ENCODE measurements around the gene PIGR. TPM values are rescaled to one million over a fixed set of nuclear protein-coding genes. Genes with fewer than 3 reads are reported as not detected.

Gene PIGR
- total and polyA plus RNA-seq, 2 donors from 2014 or later: 187 to 841 TPM

DNA sequence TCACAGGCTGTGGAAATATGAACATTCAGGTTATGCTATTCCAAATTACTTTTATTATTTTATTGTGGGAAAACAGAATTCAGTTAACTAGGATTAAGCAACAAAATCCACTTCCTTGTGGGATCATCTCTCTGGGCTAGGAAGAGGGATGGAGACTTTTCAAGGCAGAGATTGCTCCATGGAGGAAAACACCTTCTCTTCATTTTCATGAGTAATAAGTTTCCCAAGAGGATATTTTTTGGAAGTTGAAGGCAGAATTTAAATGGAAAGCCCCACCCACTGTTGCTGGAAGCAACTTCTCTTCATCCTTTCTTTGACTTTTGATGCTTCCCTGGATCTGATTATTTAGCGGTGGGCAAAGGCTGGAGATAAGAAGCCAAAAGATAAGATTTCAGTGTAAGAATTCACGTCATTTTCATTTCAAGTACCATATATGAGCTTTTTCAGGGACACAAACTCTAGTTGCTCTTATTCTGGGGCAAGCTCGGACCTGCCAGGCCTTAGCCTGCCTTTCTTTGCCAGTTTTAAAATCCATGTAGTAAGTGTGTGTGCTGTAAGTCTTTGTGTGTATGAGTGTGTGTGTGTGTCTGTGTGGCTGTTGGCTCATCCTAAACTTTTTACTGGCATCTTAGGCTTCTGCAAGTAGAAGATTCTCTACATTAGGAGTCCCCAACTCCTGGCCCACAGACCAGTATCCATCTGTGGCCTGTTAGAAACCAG lies 60.8 kb downstream of the PIGR start:
- FAIRE-seq: no peak
- H3K36me3 ChIP-seq (ENCODE audit: control insufficient read depth in 2 of 3, insufficient read depth in 3 of 3, low read length in 3 of 3): no peaks in the 10 kb centered on the region
- DNase-seq: no peak
- no peak overlapping the region for H3K27ac ChIP-seq (ENCODE audit: low read depth in 2 of 2, low read length in 2 of 2)
- peaks cover 0 to 3% (median 0%) of the 10 kb centered on the region in 3 donors for H3K4me1 ChIP-seq (ENCODE audit: control insufficient read depth in 2 of 3, insufficient read depth in 2 of 3, low read depth in 1 of 3, low read length in 3 of 3)
- TF ChIP-seq, protein P1, sequence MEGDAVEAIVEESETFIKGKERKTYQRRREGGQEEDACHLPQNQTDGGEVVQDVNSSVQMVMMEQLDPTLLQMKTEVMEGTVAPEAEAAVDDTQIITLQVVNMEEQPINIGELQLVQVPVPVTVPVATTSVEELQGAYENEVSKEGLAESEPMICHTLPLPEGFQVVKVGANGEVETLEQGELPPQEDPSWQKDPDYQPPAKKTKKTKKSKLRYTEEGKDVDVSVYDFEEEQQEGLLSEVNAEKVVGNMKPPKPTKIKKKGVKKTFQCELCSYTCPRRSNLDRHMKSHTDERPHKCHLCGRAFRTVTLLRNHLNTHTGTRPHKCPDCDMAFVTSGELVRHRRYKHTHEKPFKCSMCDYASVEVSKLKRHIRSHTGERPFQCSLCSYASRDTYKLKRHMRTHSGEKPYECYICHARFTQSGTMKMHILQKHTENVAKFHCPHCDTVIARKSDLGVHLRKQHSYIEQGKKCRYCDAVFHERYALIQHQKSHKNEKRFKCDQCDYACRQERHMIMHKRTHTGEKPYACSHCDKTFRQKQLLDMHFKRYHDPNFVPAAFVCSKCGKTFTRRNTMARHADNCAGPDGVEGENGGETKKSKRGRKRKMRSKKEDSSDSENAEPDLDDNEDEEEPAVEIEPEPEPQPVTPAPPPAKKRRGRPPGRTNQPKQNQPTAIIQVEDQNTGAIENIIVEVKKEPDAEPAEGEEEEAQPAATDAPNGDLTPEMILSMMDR (IDR thresholded peaks at IDR 0.05; ENCODE audit: borderline replicate concordance, extremely low read depth, insufficient read depth): no peak
- H3K9ac ChIP-seq (ENCODE audit: low read length in 3 of 3): no peak overlapping the region
- no peaks in the 10 kb centered on the region for H3K27me3 ChIP-seq (ENCODE audit: control insufficient read depth, insufficient read depth, low read length)
- intact Hi-C loops (cut with DNase I): no loop called here
- H3K4me3 ChIP-seq (ENCODE audit: low read length in 3 of 3): no peak overlapping the region
- peaks cover 0 to 2% (median 0%) of the 10 kb centered on the region in 3 donors for H3K9me3 ChIP-seq (ENCODE audit: control insufficient read depth in 2 of 3, insufficient read depth in 1 of 3, low read length in 3 of 3)

GRCh38 chr1:206883876-206884275 lies 62.4 kb downstream of the PIGR start:
- no peaks in the 10 kb centered on the region for H3K4me1 ChIP-seq (ENCODE audit: control insufficient read depth in 2 of 3, insufficient read depth in 2 of 3, low read depth in 1 of 3, low read length in 3 of 3)
- no peaks in the 10 kb centered on the region for H3K27me3 ChIP-seq (ENCODE audit: control insufficient read depth, insufficient read depth, low read length)
- intact Hi-C loops (cut with DNase I): no loop called here
- no peak overlapping the region for H3K4me3 ChIP-seq (ENCODE audit: low read length in 3 of 3)
- H3K9me3 ChIP-seq (ENCODE audit: control insufficient read depth in 2 of 3, insufficient read depth in 1 of 3, low read length in 3 of 3): peaks cover 0 to 2% (median 0%) of the 10 kb centered on the region in 3 donors
- H3K27ac ChIP-seq (ENCODE audit: low read depth in 2 of 2, low read length in 2 of 2): no peak overlapping the region
- no peak overlapping the region for H3K9ac ChIP-seq (ENCODE audit: low read length in 3 of 3)
- TF ChIP-seq, protein P1 (IDR thresholded peaks at IDR 0.05; ENCODE audit: borderline replicate concordance, extremely low read depth, insufficient read depth): no peak
- H3K36me3 ChIP-seq (ENCODE audit: control insufficient read depth in 2 of 3, insufficient read depth in 3 of 3, low read length in 3 of 3): no peaks in the 10 kb centered on the region
- DNase-seq (no peak), FAIRE-seq (no peak)

DNA sequence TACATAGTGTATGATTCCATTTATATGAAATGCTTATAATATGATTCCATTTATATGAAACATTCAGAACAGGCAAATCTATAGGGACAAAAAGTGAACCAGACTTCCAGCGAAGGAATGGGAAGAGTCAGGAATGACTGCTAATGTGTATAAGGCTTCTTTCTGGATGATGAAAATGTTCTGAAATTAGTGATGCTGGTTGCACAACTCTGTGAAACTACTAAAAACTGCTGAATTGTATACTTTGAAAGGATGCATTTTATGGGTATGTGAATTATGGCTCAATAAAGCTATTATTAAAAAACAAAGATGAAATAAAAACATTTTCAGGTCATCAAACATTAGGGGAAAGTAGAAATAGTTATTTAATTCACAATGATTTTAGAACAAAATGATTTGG lies 63.1 kb downstream of the PIGR start:
- H3K4me3 ChIP-seq (ENCODE audit: low read length in 3 of 3): no peak overlapping the region
- DNase-seq: no peak
- H3K9me3 ChIP-seq (ENCODE audit: control insufficient read depth in 2 of 3, insufficient read depth in 1 of 3, low read length in 3 of 3): peaks cover 0 to 8% (median 0%) of the 10 kb centered on the region in 3 donors
- H3K36me3 ChIP-seq (ENCODE audit: control insufficient read depth in 2 of 3, insufficient read depth in 3 of 3, low read length in 3 of 3): no peaks in the 10 kb centered on the region
- FAIRE-seq: peak; percentile 25
- no peaks in the 10 kb centered on the region for H3K27me3 ChIP-seq (ENCODE audit: control insufficient read depth, insufficient read depth, low read length)
- intact Hi-C loops (cut with DNase I): no loop called here
- H3K4me1 ChIP-seq (ENCODE audit: control insufficient read depth in 2 of 3, insufficient read depth in 2 of 3, low read depth in 1 of 3, low read length in 3 of 3): no peaks in the 10 kb centered on the region
- H3K27ac ChIP-seq (ENCODE audit: low read depth in 2 of 2, low read length in 2 of 2): no peak overlapping the region
- H3K9ac ChIP-seq (ENCODE audit: low read length in 3 of 3): no peak overlapping the region
- TF ChIP-seq, protein P1 (IDR thresholded peaks at IDR 0.05; ENCODE audit: borderline replicate concordance, extremely low read depth, insufficient read depth): no peak
